ENCODE results near the gene ZNF800.

Gene ZNF800

GRCh38 chr7:127322351-127322750, 70.2 kb downstream of the ZNF800 start:
- in situ Hi-C loops (cut with HindIII; ENCODE audit: low pct_unique_long_range_greater_than_20kb, low sequenced_read_pairs): no loop called here
- no peak for DNase-seq (ENCODE audit: low read depth in 1 of 2, low spot score in 1 of 2)
- TF ChIP-seq JUND (IDR thresholded peaks at IDR 0.05; ENCODE audit: low read depth): no peak

- no peak for DNase-seq (ENCODE audit: low read depth in 1 of 2, low spot score in 1 of 2)
- in situ Hi-C loops (cut with HindIII; ENCODE audit: low pct_unique_long_range_greater_than_20kb, low sequenced_read_pairs): no loop called here
Measured at GRCh38 chr7:127320974-127321373, 71.5 kb downstream of the ZNF800 start.

More at GRCh38 chr7:127320974-127321373, 71.5 kb downstream of the ZNF800 start:
- TF ChIP-seq JUND (IDR thresholded peaks at IDR 0.05; ENCODE audit: low read depth): no peak

All from T47D (cell line).